SK-N-SH (cell line): ENCODE results near the gene CTSE. TPM values are rescaled to one million over a fixed set of nuclear protein-coding genes. Genes with fewer than 3 reads are reported as not detected.
"Not testable (repeated sequence)": the region's sequence is repeated elsewhere in the genome, so short reads cannot be mapped to it uniquely, and the experiment has no call there.

Source experiments
- CTCF ChIA-PET: fragments of 300-600, 350-600 bp; formaldehyde crosslinking; extraction: SDS; loops from one replicate; lab custom pipeline; 2021; lab: Yijun Ruan, JAX
- POLR2A ChIA-PET: fragments of 350-600 bp; sonication (Branson Sonifier 250); formaldehyde crosslinking; extraction: SDS; loops from one replicate; lab custom pipeline; 2020; ENCODE audit warnings: antibody characterized with exemption, inconsistent platforms; lab: Yijun Ruan, JAX
- DNase-seq: peaks from one replicate; pipeline ENCODE4 v3.0.0; 2012
- H2AFZ ChIP-seq: fragments of 200-600 bp; sonication (generic); 2 replicates; pipeline ENCODE4 v1.8.1; 2016; ENCODE audit warnings: antibody characterized with exemption, mild to moderate bottlenecking, low read depth
- H3F3A ChIP-seq: fragments of 200-600 bp; sonication (generic); replicated peaks from 2 replicates; pipeline ENCODE3; 2016; ENCODE audit warnings: antibody characterized with exemption, mild to moderate bottlenecking; ENCODE audit not compliant: insufficient read depth
- H3K27ac ChIP-seq, 2 experiments: fragments of 200-500 bp in 1 of 2; fragments of 200-600 bp in 1 of 2; sonication (Bioruptor generic) in 1 of 2; sonication (generic), shearing (Covaris generic) in 1 of 2; 2 replicates each; pipeline versions ENCODE4 v1.5.1 to v1.6.1; 2014 to 2016; ENCODE audit warnings: low read depth in 2 of 2, inconsistent platforms in 1 of 2, low read length in 1 of 2, mild to moderate bottlenecking in 1 of 2, mixed read lengths in 1 of 2
- H3K27me3 ChIP-seq: fragments of 200-600 bp; sonication (generic), shearing (Covaris generic); 2 replicates; pipeline ENCODE4 v1.6.1; 2016; ENCODE audit warnings: mixed run types; ENCODE audit not compliant: insufficient read depth
- H3K36me3 ChIP-seq, 2 experiments: fragments of 200-500 bp in 1 of 2; fragments of 200-600 bp in 1 of 2; sonication (Bioruptor generic) in 1 of 2; sonication (generic) in 1 of 2; replicated peaks in 1 of 2; 2 replicates each; pipeline versions ENCODE3 to v1.5.1; 2014 to 2016; ENCODE audit warnings: low read length in 1 of 2, mild to moderate bottlenecking in 1 of 2; ENCODE audit not compliant: insufficient read depth in 2 of 2, control insufficient read depth in 1 of 2
- H3K4me1 ChIP-seq, 2 experiments: fragments of 200-500 bp in 1 of 2; fragments of 200-600 bp in 1 of 2; sonication (Bioruptor generic) in 1 of 2; sonication (generic), shearing (Covaris generic) in 1 of 2; 2 replicates each; pipeline versions ENCODE4 v1.5.1 to v1.6.1; 2014 to 2016; ENCODE audit warnings: low read depth in 1 of 2, low read length in 1 of 2, mixed run types in 1 of 2; ENCODE audit not compliant: insufficient read depth in 2 of 2, control insufficient read depth in 1 of 2
- H3K4me2 ChIP-seq: fragments of 200-600 bp; sonication (generic), shearing (Covaris generic); 2 replicates; pipeline ENCODE4 v1.6.1; 2017; ENCODE audit warnings: mixed run types
- H3K4me3 ChIP-seq, 2 experiments: fragments of 200-500 bp in 1 of 2; fragments of 200-600 bp in 1 of 2; sonication (Bioruptor generic) in 1 of 2; sonication (generic), shearing (Covaris generic) in 1 of 2; 2 replicates each; pipeline versions ENCODE4 v1.5.1 to v1.8.1; 2014 to 2016; ENCODE audit warnings: low read depth in 2 of 2, inconsistent platforms in 1 of 2, low read length in 1 of 2, mild to moderate bottlenecking in 1 of 2, mixed read lengths in 1 of 2, moderate library complexity in 1 of 2
- H3K79me2 ChIP-seq: fragments of 200-600 bp; sonication (generic); 2 replicates; pipeline ENCODE4 v1.8.1; 2017; ENCODE audit warnings: mild to moderate bottlenecking; ENCODE audit not compliant: insufficient read depth
- H3K9ac ChIP-seq: fragments of 200-600 bp; sonication (generic); 2 replicates; pipeline ENCODE4 v1.6.1; 2017; ENCODE audit warnings: mixed run types
- H3K9me2 ChIP-seq: fragments of 200-600 bp; sonication (generic); 2 replicates; pipeline ENCODE4 v1.6.1; 2017; ENCODE audit warnings: mixed run types
- H3K9me3 ChIP-seq: fragments of 200-600 bp; sonication (generic); 2 replicates; pipeline ENCODE4 v1.6.1; 2017; ENCODE audit warnings: mixed run types, mild to moderate bottlenecking, moderate library complexity
- H4K20me1 ChIP-seq: fragments of 200-600 bp; sonication (generic); 2 replicates; pipeline ENCODE4 v1.6.1; 2017; ENCODE audit warnings: mild to moderate bottlenecking, mixed run types; ENCODE audit not compliant: insufficient read depth
- CHD2 ChIP-seq: fragments of 150-350 bp; IDR thresholded peaks from 2 replicates; pipeline ENCODE4 v1.6.1; 2018; ENCODE audit warnings: low read length; ENCODE audit not compliant: partially characterized antibody
- EP300 ChIP-seq, 2 experiments: IDR thresholded peaks; 2 replicates each; pipeline versions ENCODE4 v1.4.0 to v1.6.1; 2012; ENCODE audit warnings: borderline replicate concordance in 1 of 2, low read depth in 1 of 2, low read length in 1 of 2
- EZH2phosphoT487 ChIP-seq: fragments of 200-600 bp; sonication (generic); IDR thresholded peaks from 2 replicates; pipeline ENCODE4 v1.6.1; 2017; ENCODE audit warnings: low read depth, mixed run types, mild to moderate bottlenecking, antibody characterized with exemption, moderate library complexity, borderline replicate concordance
- GATA2 ChIP-seq: sonication (generic); formaldehyde crosslinking; IDR thresholded peaks from 2 replicates; pipeline ENCODE4 v1.5.0; 2020; ENCODE audit warnings: mild to moderate bottlenecking, missing genetic modification reagents
- IRF3 ChIP-seq: fragments of 150-350 bp; IDR thresholded peaks from 2 replicates; pipeline ENCODE4 v1.6.1; 2016; ENCODE audit warnings: mild to moderate bottlenecking, low read depth, low read length
- JUND ChIP-seq: IDR thresholded peaks from 2 replicates; pipeline ENCODE4 v1.4.0; 2012
- MXI1 ChIP-seq: IDR thresholded peaks from 2 replicates; pipeline ENCODE4 v1.6.1; 2012; ENCODE audit warnings: mild to moderate bottlenecking, low read depth, low read length, improper control_type of control experiment
- REST ChIP-seq: IDR thresholded peaks from 2 replicates; pipeline ENCODE4 v1.6.1; 2012; ENCODE audit warnings: mild to moderate bottlenecking, low read depth, low read length, moderate library complexity
- TEAD4 ChIP-seq: IDR thresholded peaks from 2 replicates; pipeline ENCODE4 v1.4.0; 2012; ENCODE audit warnings: mild to moderate bottlenecking, borderline replicate concordance; ENCODE audit not compliant: insufficient read depth
- WGBS: methylation state at CpG from one replicate; pipeline ENCODE4 v1.1.6; 2017; ENCODE audit warnings: low lambda C conversion rate; 5-methylcytosine and 5-hydroxymethylcytosine counted together
- polyA plus RNA-seq, 3 experiments: library from polyadenylated mRNA; depleted of rRNA; stranded (reverse); fragments of >200 nt; gene quantifications; 2 replicates each; pipeline ENCODE4 v1.2.3, GENCODE V29; 2012

Gene CTSE
- polyA plus RNA-seq, 1 of the 3 experiments (the other 2 are of a cell fraction) = not detected

GRCh38 chr1:206052231-206052865 lies 28.7 kb upstream of the CTSE start:
- H3K27me3 ChIP-seq = peaks cover 17% of the 10 kb centered on the region; the same call in 1 of the 2 replicates
- DNase-seq, H3K9me3 ChIP-seq, H3F3A ChIP-seq, H2AFZ ChIP-seq, H3K9ac ChIP-seq, H3K4me2 ChIP-seq, H4K20me1 ChIP-seq, H3K79me2 ChIP-seq, H3K27ac ChIP-seq, H3K4me3 ChIP-seq, POLR2A ChIA-PET, H3K4me1 ChIP-seq, H3K9me2 ChIP-seq, H3K36me3 ChIP-seq: not testable (repeated sequence)
- 81% methylated on average over 6 of the region's 8 CpGs for WGBS
- CTCF ChIA-PET = interaction anchor here (1.5 to 1.7 kb wide), 2 partner anchors 21 to 75 kb away, joined by 6 to 10 read pairs; no protein-coding TSS in a partner anchor

DNA sequence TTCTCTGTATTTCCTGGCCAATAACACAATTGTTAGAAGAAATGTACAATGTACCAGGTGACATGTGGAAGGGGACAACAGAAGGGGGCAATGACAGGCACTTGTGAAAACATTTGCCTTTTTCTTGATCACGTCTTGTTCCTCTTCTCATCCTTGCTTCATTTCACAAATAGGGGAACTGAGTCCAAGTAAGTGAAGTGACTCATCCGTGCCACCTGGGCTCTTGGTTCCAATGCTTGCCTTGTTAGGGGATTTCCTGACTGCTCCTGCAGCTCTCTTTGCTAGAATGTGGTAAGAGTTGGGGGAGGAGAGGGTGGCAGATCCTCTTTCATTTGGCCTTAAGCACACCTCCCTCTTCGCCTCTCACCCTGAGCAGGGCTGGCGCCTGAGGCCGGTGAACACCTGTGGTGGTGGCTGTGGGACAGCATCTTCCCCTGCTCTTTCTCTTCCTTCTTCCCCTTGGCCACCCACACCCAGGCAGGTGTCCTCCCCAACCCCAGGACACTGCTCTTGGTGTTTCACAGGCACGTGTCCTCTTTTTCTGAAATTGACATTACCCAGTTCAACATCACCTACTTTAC lies 27.1 kb upstream of the CTSE start:
- H3K36me3 ChIP-seq = no peaks in the 10 kb centered on the region
- no peaks in the 10 kb centered on the region for H3K4me1 ChIP-seq
- peaks cover 11% of the 10 kb centered on the region; the same call in 1 of the 2 replicates for H3K27me3 ChIP-seq
- peaks cover 6% of the 10 kb centered on the region; the same call in 1 of the 2 replicates for H3K9me3 ChIP-seq
- no peak for DNase-seq
- no peaks in the 10 kb centered on the region for H3K79me2 ChIP-seq
- H4K20me1 ChIP-seq = no peaks in the 10 kb centered on the region
- H3K4me2 ChIP-seq = no peak overlapping the region
- H3K4me3 ChIP-seq = no peak overlapping the region
- POLR2A ChIA-PET = no interaction called here
- no peaks in the 10 kb centered on the region for H3K9me2 ChIP-seq
- H3K27ac ChIP-seq = no peak overlapping the region
- no peak overlapping the region for H3K9ac ChIP-seq
- 71% methylated on average over 6 of the region's 6 CpGs for WGBS
- no peak for TF ChIP-seq EP300 (IDR thresholded peaks at IDR 0.05; ENCODE audit: borderline replicate concordance in 1 of 2, low read depth in 1 of 2, low read length in 1 of 2)
- TF ChIP-seq JUND = no peak
- TF ChIP-seq CHD2 = no peak
- no peak for TF ChIP-seq MXI1
- TF ChIP-seq IRF3 = no peak
- no peak for TF ChIP-seq TEAD4
- TF ChIP-seq REST = no peak
- no peak for TF ChIP-seq EZH2phosphoT487
- TF ChIP-seq GATA2 (CRISPR knock-in tag) = no peak
- no peaks in the 10 kb centered on the region for H3F3A ChIP-seq
- CTCF ChIA-PET = interaction anchor here (1.5 kb wide), 1 partner anchor 73 kb away, joined by 6 read pairs; no protein-coding TSS in a partner anchor
- H2AFZ ChIP-seq = no peak overlapping the region
